Measurements from ENCODE around the gene PRKCE. TPM values are rescaled to one million over a fixed set of nuclear protein-coding genes. Genes with fewer than 3 reads are reported as not detected.

The PRKCE gene
- polyA plus RNA-seq, 3 donors: 1.3 to 7.7 (median 2.3) TPM

GRCh38 chr2:46050027-46050426 lies 398.6 kb downstream of the PRKCE start:
- Histone ChIP-seq H2AFZ (ENCODE audit: insufficient read depth, low read depth, low read length, poor library complexity, severe bottlenecking) (no peak overlapping the region), H3K9ac (ENCODE audit: insufficient read depth, low read length, poor library complexity, severe bottlenecking) (no peak overlapping the region), H3K4me1 (ENCODE audit: control insufficient read depth in 1 of 2, insufficient read depth in 2 of 2, low read length in 2 of 2) (peaks cover 3 to 7% of the 10 kb centered on the region in 2 donors), H3K9me3 (replicated peaks in 1 of 2; ENCODE audit: control insufficient read depth in 1 of 2, insufficient read depth in 1 of 2, low read length in 2 of 2) (no peaks in the 10 kb centered on the region), H4K20me1 (ENCODE audit: insufficient read depth, low read length) (no peaks in the 10 kb centered on the region), H3K4me2 (replicated peaks; ENCODE audit: extremely low read depth, low read length, poor library complexity, severe bottlenecking) (no peak overlapping the region), H3K36me3 (replicated peaks in 1 of 2; ENCODE audit: control insufficient read depth in 1 of 2, insufficient read depth in 2 of 2, low read length in 2 of 2) (no peaks in the 10 kb centered on the region), H3K27ac (ENCODE audit: low read depth in 1 of 2, low read length in 2 of 2) (no peak overlapping the region), H3K79me2 (ENCODE audit: insufficient read depth, low read length) (no peaks in the 10 kb centered on the region), H3K4me3 (replicated peaks in 1 of 3; ENCODE audit: low read depth in 2 of 3, low read length in 3 of 3) (no peak overlapping the region), H3K27me3 (ENCODE audit: control insufficient read depth in 2 of 2, insufficient read depth in 2 of 2, low read length in 2 of 2) (no peaks in the 10 kb centered on the region)
- intact Hi-C loops (cut with micrococcal nuclease): no loop called here
- Mint-ChIP-seq H3K4me1 (peaks cover 14% of the 10 kb centered on the region), H3K36me3 (peaks cover 29 to 30% of the 10 kb centered on the region in 2 donors), H3K27ac (no peak overlapping the region), H3K27me3 (ENCODE audit: low read depth in 3 of 3) (no peaks in the 10 kb centered on the region), H3K9me3 (peaks cover 1 to 10% (median 6%) of the 10 kb centered on the region in 7 donors), H3K4me3 (no peak overlapping the region)
- no peak for DNase-seq
- 98% methylated on average over 5 of the region's 8 CpGs for WGBS (ENCODE audit: insufficient coverage)
- TF ChIP-seq CTCF (IDR thresholded peaks at IDR 0.05): no peak

- Histone ChIP-seq H3K79me2 (ENCODE audit: insufficient read depth, low read length) (no peaks in the 10 kb centered on the region), H2AFZ (ENCODE audit: insufficient read depth, low read depth, low read length, poor library complexity, severe bottlenecking) (no peak overlapping the region), H3K9ac (ENCODE audit: insufficient read depth, low read length, poor library complexity, severe bottlenecking) (no peak overlapping the region), H3K4me1 (ENCODE audit: control insufficient read depth in 1 of 2, insufficient read depth in 2 of 2, low read length in 2 of 2) (peaks cover 3 to 7% of the 10 kb centered on the region in 2 donors), H3K4me2 (replicated peaks; ENCODE audit: extremely low read depth, low read length, poor library complexity, severe bottlenecking) (no peak overlapping the region), H3K27ac (ENCODE audit: low read depth in 1 of 2, low read length in 2 of 2) (no peak overlapping the region), H3K27me3 (ENCODE audit: control insufficient read depth in 2 of 2, insufficient read depth in 2 of 2, low read length in 2 of 2) (no peaks in the 10 kb centered on the region), H3K9me3 (replicated peaks in 1 of 2; ENCODE audit: control insufficient read depth in 1 of 2, insufficient read depth in 1 of 2, low read length in 2 of 2) (no peaks in the 10 kb centered on the region), H4K20me1 (ENCODE audit: insufficient read depth, low read length) (no peaks in the 10 kb centered on the region), H3K4me3 (replicated peaks in 1 of 3; ENCODE audit: low read depth in 2 of 3, low read length in 3 of 3) (no peak overlapping the region), H3K36me3 (replicated peaks in 1 of 2; ENCODE audit: control insufficient read depth in 1 of 2, insufficient read depth in 2 of 2, low read length in 2 of 2) (no peaks in the 10 kb centered on the region)
- H3K4me1 Mint-ChIP-seq: peaks cover 14% of the 10 kb centered on the region
- no peak for DNase-seq
- H3K27ac Mint-ChIP-seq: no peak overlapping the region
- peaks cover 1 to 10% (median 6%) of the 10 kb centered on the region in 7 donors for H3K9me3 Mint-ChIP-seq
- intact Hi-C loops (cut with micrococcal nuclease): no loop called here
- H3K4me3 Mint-ChIP-seq: no peak overlapping the region
- no peaks in the 10 kb centered on the region for H3K27me3 Mint-ChIP-seq (ENCODE audit: low read depth in 3 of 3)
- WGBS (ENCODE audit: insufficient coverage): 100% methylated on average over 1 of the region's 2 CpGs
- no peak for TF ChIP-seq CTCF (IDR thresholded peaks at IDR 0.05)
- H3K36me3 Mint-ChIP-seq: peaks cover 31 to 32% of the 10 kb centered on the region in 2 donors
Observed at GRCh38 chr2:46050489-46050888, 399.0 kb downstream of the PRKCE start.
